Hypothalamus (tissue), 51 donors: ENCODE results near the gene GASK1A.

Experiments used
- DNase-seq, 51 donors: peaks; one replicate each; lab custom pipeline; 2025; lab: John Stamatoyannopoulos, UW

The GASK1A gene

DNA sequence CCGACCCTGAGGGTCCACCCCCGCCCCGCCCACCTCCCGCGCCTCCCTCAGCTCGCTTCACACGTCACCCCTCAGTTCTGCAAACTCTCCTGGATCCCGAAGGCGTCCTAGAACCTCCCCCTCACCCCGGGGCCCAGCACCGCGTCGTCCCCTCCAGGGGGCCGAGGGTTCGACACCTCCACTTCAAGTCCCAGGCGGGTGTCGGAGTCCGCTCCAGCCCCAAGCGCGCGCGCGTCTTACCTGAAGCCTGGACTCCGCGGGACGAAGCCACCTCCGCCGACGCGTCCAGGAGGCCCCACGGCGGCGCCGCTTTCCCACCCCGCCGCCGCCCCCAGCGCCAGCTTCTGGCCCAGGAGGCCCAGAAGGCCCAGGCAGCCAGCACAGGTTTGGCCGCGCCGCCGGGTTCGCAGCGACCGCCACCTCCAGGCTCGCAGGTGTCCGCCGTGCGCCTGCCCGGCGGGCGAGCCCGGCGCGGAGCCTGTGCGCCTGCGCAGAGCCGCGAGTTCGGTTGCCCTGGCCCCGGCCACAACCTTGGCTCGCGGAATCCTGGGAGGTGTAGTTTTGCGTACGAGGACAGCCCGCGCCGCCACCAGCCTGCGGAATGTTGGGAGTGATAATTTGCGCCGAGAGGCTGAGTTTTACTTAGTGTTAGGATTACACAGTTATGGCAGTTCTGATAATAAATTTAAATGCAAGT lies 126.6 kb downstream of the GASK1A start, which contains the start of gene POMGNT2:
POMGNT2 (minus strand) TSS at position 484 of the 697 bp plus-strand sequence. CDS start 24,648 bp downstream, outside the sequence.
- DNase-seq, result peak in 50 of 51 donors; percentile 29 to 91 (median 80)

DNA sequence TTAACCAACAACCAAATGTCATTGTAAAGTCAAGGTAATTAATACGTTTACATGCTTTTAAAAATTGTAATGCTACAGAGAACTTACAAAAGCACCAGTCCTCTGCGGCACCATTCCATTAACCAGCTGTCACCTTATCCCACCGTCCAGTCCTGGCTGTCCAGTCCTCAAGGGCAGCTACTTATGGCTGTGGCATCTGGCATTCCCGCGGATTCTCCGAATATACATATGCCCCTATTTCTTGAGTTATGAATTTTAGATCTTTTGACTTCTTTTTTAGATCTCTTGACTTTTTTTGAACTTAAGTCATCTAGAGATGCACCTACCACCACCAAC lies 127.2 kb downstream of the GASK1A start:
- DNase-seq, result peak in 1 of 51 donors; percentile 68
